ENCODE data around the gene HSPA1L.
A peak's percentile ranks its signal among the peaks of the same experiment; 100 is the strongest.

The HSPA1L gene

DNA sequence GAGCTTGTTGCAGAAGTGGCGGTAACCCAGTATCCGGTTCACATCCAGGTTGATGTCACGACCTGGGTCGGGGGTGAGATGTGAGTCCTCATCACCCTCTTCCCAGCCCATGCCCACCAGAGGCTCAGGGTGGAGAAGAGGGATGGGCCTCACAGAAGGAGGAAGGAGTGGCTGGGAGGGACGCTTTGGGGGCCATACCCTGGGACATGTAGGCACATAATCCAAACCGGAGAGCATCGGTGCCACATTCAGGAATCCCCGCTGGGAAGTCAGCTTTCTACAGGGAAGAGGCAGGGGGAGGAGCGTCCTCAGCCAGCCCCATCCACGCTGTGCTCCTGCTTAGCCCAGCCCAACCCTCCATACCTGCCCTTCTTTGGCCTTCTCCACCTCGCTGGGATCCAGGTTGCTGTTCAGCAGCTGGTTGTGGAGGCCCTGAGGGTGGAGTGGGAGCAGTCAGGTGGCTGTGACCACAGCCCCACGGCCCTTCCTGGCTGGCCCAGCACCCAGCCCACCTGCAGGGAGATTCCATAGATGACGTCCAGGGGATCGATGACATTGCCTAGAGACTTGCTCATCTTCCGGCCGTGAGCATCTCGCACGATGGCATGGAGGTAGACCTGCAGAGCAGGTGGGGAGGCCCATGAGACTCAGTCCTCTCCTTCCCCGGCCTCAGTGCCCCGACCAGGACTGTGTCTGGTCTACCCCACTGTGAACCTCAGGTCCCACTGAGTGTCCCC is 34.4 kb downstream of the HSPA1L start:
- DNase-seq = no peak

GRCh38 chr6:31779908-31780307 is 35.2 kb downstream of the HSPA1L start:
- no peak for DNase-seq

GRCh38 chr6:31778999-31779885 is 35.8 kb downstream of the HSPA1L start:
- DNase-seq = no peak

DNA sequence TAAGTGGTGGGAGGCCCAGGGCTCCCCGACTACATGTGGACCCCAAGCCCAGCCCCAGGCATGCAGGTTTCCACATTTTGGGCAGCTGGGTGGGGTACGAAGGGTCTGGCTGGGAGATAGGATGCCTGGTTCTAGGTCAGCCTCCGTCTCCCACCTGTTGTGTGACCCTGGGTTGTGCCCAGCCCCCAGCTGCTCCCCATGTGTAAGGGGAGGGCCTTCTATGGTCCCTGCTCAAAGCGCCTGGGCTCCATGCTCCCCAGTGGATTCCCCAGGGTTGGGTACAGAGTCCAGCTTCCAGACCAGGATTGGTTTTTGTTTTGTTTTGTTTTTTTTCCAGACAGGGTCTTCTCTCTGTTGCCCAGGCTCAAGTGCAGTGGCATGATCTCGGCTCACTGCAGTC is 36.9 kb downstream of the HSPA1L start:
- DNase-seq = no peak

GRCh38 chr6:31777667-31778050 is 37.4 kb downstream of the HSPA1L start:
- no peak for DNase-seq

- peak; percentile 79 for DNase-seq
These were observed 38.0 kb downstream of the HSPA1L start, which contains the start of gene VWA7 for GRCh38 chr6:31776989-31777666. Gene VWA7, minus strand, starts transcription at chr6:31777328. Its CDS starts 549 bp downstream, at chr6:31776779.

DNA sequence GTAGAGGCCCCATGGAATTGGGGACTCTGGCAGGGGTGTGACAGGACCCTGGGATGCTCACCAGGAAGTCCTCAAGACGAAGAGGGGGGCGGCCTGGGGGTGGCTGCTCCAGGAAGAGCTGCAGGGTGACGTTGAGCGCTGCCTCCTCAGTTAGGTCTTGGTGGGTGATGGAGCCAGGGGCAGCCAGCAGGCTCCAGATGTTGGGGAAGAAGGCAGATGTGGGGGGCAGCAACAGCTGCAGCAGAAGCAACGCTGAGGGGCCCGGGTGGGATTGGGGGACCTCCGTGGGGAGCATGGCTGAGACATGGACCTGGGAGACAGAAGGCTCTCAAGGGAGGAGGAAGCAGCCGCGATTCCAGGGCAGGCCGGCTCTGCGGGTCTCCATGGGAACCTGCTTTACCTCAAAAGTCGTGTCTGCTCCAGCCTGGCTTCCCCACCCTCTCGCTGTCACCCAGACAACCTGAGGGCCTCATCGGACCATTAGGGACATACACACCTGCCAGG is 38.5 kb downstream of the HSPA1L start:
- DNase-seq = no peak

DNA sequence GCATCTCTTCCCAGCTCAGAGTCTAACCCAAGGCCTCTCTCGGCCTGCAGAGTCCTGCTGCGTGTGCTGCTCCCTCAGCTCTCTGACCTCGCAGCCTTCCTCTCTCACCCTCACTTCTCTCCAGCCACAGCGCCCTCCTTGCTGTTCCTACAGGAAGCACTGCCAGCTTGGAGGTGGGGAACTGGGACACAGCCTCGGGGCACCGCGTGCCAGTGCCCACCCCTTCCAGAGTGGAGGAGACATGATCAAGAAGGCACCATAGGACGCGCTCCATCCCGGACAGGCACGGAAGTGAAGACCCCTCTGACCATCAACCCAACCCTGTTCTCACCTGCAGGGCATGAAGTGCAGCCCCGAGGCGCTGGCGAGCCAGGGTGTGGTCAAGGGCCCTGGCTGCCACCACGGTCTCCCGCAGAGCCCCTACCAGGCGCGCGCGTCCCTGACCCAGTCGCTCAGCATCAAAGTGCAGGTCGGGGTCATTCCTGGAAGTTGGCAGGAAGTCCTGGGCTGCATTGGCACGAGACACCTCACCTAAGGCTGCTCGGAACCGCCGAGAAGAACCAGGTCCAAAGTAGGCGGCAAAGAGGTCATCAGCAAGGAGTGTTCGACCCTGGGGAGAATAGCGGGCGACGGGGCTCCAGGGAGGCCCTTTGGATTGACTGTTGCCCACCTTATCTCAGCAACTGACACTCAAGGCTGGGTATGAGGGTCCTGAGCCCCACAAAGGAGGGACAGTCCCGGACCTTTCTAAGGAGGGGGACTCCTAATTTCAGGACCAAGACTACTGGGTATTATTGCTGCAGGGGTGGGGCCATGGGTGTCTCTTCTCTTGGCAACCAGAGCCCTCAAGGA is 39.2 kb downstream of the HSPA1L start:
- DNase-seq = no peak

DNA sequence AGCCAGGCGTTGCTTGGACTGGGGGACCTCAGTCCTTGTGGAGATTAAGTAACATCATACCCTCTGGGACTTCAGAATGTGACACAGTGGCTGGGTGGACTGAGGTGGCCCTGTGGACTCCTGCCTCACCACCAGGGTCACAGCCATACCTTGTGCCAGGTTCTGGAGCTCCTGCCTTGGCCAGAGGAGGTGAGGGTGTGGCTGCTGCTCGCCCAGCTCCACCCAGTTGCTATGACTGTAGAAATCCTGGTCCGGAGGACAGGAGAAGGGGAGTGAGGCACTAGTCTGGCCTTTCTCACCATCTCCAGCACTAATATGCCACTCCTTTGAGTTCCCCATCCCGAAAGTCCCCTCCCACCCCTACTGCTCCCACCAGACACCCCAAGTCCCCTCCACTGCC is 39.9 kb downstream of the HSPA1L start:
- DNase-seq = no peak

DNA sequence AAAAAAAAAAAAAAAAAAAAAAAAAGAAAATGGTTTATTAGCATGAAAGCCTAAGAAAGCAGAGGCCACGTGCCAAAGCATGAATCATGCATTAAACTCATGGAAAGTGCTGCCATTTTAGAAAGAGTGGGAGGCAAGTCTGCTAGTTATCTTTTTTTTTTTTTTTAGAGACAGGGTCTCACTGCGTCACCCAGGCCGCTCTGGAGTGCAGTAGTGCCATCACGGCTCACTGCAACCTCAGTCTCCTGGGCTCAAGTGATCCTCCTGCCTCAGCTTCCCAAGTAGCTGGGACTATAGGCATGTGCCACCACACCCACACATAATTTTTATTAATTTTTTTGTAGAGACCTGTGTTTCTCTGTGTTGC is 43.1 kb downstream of the HSPA1L start:
- peak; percentile 47 for DNase-seq

DNA sequence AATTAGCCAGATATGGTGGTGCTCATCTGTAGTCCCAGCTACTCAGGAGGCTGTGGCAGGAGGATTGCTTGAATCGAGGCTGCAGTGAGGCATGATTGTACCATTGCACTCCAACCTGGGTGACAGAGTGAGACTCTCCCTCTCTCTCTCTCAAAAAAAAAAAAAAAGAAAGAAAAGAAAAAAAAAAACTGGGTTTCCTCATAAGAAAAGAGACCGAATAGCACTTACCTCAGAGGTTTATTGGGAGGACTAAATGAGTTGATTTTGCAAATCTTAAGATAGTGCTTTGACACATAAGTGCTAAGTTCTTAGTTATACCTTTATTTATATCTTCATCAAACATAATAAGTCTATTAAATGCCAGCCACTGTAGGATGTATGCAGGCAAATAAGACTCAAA is 44.2 kb downstream of the HSPA1L start:
- DNase-seq = no peak

DNA sequence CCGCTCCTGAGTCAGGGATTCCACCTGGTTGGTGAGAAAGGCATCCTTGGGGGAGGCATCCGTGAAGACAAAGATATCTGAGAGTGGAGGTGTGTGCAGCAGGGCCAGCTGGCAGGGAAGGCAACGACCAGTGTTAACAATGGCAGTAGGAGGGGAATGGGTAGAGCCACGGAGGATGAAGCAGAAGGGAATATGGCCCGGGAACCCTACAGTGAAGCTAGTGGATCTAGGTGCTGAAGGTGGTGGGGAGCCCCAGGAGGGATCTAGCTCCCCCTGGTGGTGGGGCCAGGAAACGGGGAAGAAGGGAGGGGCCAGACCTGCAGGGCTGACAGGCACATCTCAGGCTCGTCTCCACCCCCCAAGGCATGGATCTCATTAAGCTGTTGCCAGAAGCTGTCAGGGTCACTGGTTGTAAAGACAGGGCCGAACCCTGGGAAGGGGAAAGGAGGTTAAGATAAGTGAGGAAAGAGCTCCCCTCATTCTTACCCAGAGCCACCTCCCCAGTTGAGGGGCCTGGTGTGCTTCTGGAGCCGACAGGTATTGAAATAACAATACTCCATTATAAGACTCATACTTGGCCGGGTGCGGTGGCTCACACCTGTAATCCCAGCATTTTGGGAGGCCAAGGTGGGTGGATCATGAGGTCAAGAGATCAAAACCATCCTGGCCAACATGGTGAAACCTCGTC is 45.3 kb downstream of the HSPA1L start:
- peak; percentile 78 for DNase-seq

DNA sequence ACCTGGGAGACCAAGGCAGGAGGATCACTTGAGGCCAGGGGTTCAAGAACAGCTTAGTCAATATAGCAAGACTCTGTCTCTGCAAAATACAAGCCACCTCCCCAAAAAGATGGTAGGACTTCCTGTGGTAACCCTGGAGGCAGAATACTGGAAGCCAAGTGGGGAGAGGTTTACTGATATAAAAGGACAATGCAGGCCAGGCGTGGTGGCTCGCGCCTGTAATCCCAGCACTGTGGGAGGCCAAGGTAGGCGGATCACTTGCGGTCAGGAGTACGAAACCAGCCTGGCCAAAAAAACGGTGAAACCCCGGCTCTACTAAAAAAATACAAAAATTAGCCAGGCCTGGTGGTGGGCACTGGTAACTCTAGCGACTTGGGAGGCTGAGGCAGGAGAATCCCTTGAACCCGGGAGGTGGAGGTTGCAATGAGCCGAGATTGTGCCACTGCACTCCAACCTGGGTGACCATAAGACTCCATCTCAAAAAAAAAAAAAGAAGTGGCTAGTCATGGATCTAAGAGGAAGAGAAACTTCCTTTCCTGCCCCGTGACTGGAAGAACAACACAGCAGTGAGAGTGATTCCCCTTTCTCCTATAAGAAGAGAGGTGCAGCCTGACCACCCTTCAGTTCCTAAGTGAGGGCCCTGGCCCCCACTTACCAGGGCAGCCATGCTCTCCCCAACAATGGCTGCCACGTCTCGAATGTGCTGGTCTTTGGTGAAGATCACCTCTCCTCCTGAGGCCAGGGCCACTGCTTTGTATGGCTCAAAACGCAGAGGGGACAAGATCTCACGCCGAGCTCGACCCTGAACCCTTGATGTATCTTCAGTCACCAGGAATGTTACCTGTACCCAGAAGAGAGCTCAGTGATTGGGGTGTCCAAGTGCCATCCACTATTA is 46.5 kb downstream of the HSPA1L start:
- no peak for DNase-seq

DNA sequence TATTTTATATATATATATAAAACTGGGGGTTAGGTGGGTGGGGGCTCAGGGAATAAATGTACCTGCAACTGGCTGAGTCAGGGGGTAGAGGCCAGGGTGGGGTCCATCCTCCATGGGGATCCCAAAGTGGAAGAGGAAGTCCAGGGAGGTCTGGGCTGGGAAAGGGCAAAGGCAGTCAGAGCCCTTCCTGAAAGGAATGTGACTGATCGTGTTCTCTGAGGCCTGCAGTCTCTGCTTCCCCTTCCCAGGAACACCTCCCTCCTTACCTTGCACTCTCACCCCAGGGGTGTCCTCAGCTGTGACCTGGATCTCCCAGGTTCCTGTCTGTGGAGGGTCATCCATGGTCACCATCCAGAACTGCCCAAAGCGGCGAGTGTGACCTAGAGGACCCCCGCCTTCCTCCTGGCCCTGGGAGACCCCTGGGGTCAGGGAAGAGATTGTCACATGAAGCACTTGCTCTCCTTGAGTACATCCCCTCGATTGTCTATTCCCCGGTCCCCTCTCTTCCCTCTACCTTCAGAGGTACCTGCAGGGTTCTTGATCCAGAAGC is 47.9 kb downstream of the HSPA1L start:
- no peak for DNase-seq

DNA sequence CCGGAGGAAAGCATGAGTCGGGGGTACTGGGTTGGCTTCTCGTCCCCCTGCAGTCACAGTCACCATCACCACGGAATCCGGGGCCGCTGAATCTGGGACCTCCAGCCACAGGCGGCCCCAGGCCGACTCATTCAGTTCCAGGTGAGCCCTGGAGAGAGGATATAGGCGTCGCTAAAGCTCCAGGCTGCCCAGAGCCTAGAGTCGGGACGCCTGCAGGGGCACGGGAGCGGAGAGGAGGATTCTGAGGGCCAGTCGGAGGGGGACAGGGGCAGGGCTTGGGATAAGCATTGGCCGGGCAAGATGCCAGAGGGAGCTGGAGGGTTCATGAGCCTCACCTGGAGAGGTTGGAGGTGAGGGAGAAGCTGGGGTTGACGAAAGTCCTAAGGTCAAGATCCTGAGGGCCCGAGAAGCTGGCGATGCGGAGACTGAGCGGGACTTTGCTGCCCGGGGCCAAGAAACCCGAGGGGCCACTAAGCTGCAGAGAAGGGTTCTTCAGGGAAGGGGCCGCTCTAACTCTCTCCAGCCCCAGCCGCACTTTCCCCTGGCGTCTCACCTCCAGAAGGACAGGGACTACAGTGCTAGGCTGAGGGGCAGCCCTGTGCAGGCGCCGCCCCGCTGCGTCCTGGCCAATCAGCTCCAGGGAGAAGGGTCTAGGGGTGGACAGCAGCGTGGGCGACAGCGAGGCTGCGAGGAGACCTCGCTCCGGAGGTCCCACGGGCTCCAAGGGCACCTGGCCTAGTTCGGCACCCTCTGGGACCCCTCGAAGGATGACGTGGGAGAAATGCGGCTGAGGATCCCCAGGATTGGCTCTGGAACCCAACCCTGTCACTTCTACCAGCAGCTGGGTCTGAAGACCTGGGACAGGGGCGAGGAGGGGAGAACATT is 48.9 kb downstream of the HSPA1L start:
- no peak for DNase-seq

- DNase-seq = no peak
These were observed 49.5 kb downstream of the HSPA1L start for GRCh38 chr6:31765559-31765909.

GRCh38 chr6:31764198-31764597 is 50.9 kb downstream of the HSPA1L start:
- DNase-seq = no peak

- DNase-seq = no peak
These were observed 51.5 kb downstream of the HSPA1L start for GRCh38 chr6:31763619-31763940.

DNA sequence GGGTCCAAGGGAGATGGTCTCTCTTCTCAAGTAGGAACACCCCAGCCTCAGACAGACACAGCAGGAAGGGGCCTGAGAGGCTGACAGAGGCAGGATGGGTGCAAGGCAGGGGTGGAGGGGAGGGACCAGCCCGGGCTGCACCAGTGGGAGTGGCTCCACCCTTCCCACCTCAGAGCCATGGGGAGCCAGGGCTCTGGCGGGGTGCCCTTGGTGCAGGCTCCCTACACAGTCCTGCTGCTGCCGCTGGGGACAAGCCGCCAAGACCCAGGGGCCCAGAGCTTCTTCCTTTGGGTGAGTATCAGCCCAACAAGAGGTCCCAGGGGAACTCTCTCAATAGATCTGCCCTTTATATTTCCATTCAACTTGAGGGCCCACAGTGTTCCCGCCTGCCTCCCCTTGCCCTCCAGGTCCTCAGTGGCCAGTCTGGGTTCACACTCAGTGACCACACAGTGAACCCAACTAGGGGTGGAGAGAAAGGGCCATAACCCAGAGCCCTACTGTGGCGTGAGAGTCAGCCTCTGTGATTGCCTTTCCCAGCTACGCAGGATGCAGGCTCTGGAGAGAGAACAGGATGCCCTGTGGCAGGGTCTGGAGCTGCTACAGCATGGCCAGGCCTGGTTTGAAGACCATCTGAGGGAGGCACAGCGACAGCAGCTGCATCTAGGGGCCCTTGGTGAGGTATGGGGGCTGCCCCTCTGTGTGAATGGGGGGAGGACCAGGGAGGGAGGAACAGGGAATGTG is 52.0 kb downstream of the HSPA1L start:
- no peak for DNase-seq

Measured in activated CD8-positive, alpha-beta memory T cell treated with anti-CD3 and anti-CD28 coated beads, Interleukin-2, amount 50 U/mL, for 4 hours (primary cell).